ENCODE results near the gene MCHR2.
"Not testable (repeated sequence)": the region's sequence is repeated elsewhere in the genome, so short reads cannot be mapped to it uniquely, and the experiment has no call there.

MCHR2 gene

DNA sequence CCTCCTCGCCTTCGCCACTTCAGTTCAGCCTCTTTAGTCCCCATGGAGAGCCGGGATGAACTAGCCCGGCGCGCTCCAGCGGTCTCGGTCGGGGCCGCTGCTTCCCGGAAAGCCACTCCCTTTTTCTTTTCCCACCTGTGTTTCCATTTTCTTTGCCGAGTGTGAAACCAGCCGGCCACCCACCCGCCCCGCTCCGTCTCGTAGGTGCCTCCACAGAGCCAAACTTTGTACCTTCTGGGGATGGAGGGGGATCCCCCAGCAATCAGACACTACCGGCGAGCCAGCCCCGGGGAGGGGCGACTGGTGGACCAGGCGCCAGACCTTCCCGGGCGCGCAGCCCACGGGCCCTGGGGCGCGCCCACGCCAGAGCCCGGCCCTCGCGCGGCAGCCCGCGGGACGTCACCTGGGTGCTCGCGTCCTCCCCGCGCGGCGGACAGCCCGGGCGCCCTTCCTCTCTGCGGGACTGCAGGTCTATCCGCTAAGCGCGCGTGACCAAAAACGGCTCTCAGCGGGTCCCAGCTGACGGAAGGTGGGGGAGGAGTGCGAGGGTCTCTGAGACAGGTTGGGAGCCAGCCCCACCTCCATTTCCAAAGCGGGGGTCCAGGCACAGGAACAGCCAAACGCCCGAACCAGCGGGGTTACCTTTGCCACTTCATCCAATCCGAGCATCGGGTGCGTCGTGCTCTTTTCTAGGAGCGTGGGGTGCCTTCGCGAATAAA lies at the start of gene MCHR2:
Gene MCHR2, minus strand, starts transcription at position 691 of the 719 bp plus-strand sequence. CDS start 38,076 bp downstream, outside the sequence.
- no peak for DNase-seq (ENCODE audit: low read depth)
- no peak within 1 kb of the TSS for H3K4me3 ChIP-seq (ENCODE audit: control insufficient read depth, low read depth, low read length)

GRCh38 chr6:100038546-100038945 lies 44.5 kb upstream of the MCHR2 start:
- H3K4me3 ChIP-seq (ENCODE audit: control insufficient read depth, low read depth, low read length); DNase-seq (ENCODE audit: low read depth): not testable (repeated sequence)

More for the DNA sequence above, at the start of gene MCHR2:
- no peak for TF ChIP-seq CTCF (conservative IDR thresholded peaks at IDR 0.05; ENCODE audit: control insufficient read depth, insufficient read depth, low read depth, low read length)

- no peak for DNase-seq (ENCODE audit: low read depth)
- TF ChIP-seq CTCF (conservative IDR thresholded peaks at IDR 0.05; ENCODE audit: control insufficient read depth, insufficient read depth, low read depth, low read length) = no peak
- H3K4me3 ChIP-seq (ENCODE audit: control insufficient read depth, low read depth, low read length) = no peak overlapping the region
Observed at GRCh38 chr6:100035873-100036653, 42.0 kb upstream of the MCHR2 start.

GRCh38 chr6:100023798-100024197 lies 29.8 kb upstream of the MCHR2 start:
- H3K4me3 ChIP-seq (ENCODE audit: control insufficient read depth, low read depth, low read length) = no peak overlapping the region
- no peak for TF ChIP-seq CTCF (conservative IDR thresholded peaks at IDR 0.05; ENCODE audit: control insufficient read depth, insufficient read depth, low read depth, low read length)
- DNase-seq (ENCODE audit: low read depth) = no peak

GRCh38 chr6:100022847-100023246 lies 28.8 kb upstream of the MCHR2 start:
- DNase-seq (ENCODE audit: low read depth) = no peak
- no peak overlapping the region for H3K4me3 ChIP-seq (ENCODE audit: control insufficient read depth, low read depth, low read length)
- TF ChIP-seq CTCF (conservative IDR thresholded peaks at IDR 0.05; ENCODE audit: control insufficient read depth, insufficient read depth, low read depth, low read length) = no peak

DNA sequence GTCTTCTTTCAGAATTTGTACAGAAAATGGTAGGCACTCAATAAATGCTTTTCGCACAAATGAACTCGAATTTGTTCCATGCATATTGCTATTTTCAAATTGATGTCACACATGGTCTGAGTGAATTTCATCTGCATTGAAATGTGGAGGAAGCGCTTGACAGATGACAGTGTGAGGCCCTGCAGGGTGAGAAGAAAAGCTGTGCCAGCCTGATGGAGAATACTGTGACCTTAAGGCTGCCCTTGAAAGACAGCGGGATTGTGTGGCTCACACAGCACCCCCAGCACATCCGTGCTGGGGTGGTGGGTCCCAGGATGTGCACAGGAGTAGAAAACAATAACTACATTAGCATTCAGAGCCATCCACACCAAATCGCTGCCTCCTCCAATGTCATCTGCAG lies 14.8 kb upstream of the MCHR2 start:
- DNase-seq (ENCODE audit: low read depth) = no peak
- TF ChIP-seq CTCF (conservative IDR thresholded peaks at IDR 0.05; ENCODE audit: control insufficient read depth, insufficient read depth, low read depth, low read length) = no peak

DNA sequence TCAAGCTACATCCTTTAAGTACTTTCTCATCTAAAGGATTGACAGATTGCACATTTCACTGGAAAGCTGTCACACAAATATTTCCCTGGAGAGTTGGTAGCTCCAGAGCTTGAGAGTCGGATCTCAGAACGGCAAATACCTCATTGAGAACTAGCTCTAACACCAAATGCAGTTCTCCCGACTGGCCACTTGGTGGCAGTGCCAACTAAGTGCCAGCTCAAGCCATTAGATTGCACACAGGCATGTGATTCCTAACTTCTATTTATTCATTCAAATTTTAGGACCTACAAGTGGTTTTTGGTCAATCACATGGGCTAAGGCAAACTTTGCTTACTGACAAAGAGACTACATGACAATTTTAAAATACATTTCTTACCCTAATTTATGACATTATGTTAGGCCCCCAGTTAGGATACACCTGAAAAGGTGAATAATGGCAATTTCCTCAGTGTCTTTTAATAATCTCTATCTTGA lies 7.9 kb upstream of the MCHR2 start:
- DNase-seq (ENCODE audit: low read depth) = peak; percentile 66

More for the DNA sequence above, 14.8 kb upstream of the MCHR2 start:
- no peak overlapping the region for H3K4me3 ChIP-seq (ENCODE audit: control insufficient read depth, low read depth, low read length)

More for the DNA sequence above, 7.9 kb upstream of the MCHR2 start:
- no peak overlapping the region for H3K4me3 ChIP-seq (ENCODE audit: control insufficient read depth, low read depth, low read length)
- peak; percentile 97 for TF ChIP-seq CTCF (conservative IDR thresholded peaks at IDR 0.05; ENCODE audit: control insufficient read depth, insufficient read depth, low read depth, low read length)
